Keratinocyte (primary cell): ENCODE results near the gene TCF7L2. TPM values are rescaled to one million over a fixed set of nuclear protein-coding genes. Genes with fewer than 3 reads are reported as not detected.

Experiments used
- DNase-seq: peaks from one replicate; pipeline ENCODE4 v3.0.0-alpha.2; 2011; ENCODE audit warnings: low read depth, missing footprints, low spot score
- FAIRE-seq: peaks from 2 replicates; lab custom pipeline; 2011; peaks lifted over from hg19 to GRCh38; lab: Jason Lieb, UNC
- H2AFZ ChIP-seq: 2 replicates; pipeline ENCODE4 v1.6.0; 2012; ENCODE audit warnings: low read length, control low read depth, inconsistent platforms; ENCODE audit not compliant: control insufficient read depth
- H3K27ac ChIP-seq: 2 replicates; pipeline ENCODE4 v1.5.1; 2011; ENCODE audit warnings: low read length; ENCODE audit not compliant: control insufficient read depth, insufficient read depth
- H3K27me3 ChIP-seq: 3 replicates; pipeline ENCODE4 v1.6.0; 2011; ENCODE audit warnings: low read length; ENCODE audit not compliant: control insufficient read depth, insufficient read depth; ENCODE audit errors: extremely low read depth
- H3K36me3 ChIP-seq, 2 experiments: 2 replicates in 1 of 2; 3 replicates in 1 of 2; pipeline ENCODE4 v1.5.1; 2011; ENCODE audit warnings: low read length in 2 of 2, mild to moderate bottlenecking in 1 of 2; ENCODE audit not compliant: control insufficient read depth in 2 of 2, insufficient read depth in 2 of 2; ENCODE audit errors: extremely low read depth in 1 of 2
- H3K4me1 ChIP-seq: 3 replicates; pipeline ENCODE4 v1.5.1; 2011; ENCODE audit warnings: low read length; ENCODE audit not compliant: control insufficient read depth, insufficient read depth; ENCODE audit errors: extremely low read depth
- H3K4me2 ChIP-seq: 3 replicates; pipeline ENCODE4 v1.6.0; 2011; ENCODE audit warnings: low read depth, low read length; ENCODE audit not compliant: control insufficient read depth, insufficient read depth; ENCODE audit errors: extremely low read depth
- H3K4me3 ChIP-seq, 3 experiments: fragments of 200-600 bp in 1 of 3; sonication (generic) in 1 of 3; 2 replicates in 2 of 3; 3 replicates in 1 of 3; pipeline ENCODE4 v1.5.1; 2011 to 2016; ENCODE audit warnings: low read length in 3 of 3, mild to moderate bottlenecking in 3 of 3, control low read depth in 2 of 3, inconsistent platforms in 1 of 3, low read depth in 1 of 3, mixed read lengths in 1 of 3, mixed run types in 1 of 3, moderate library complexity in 1 of 3; ENCODE audit not compliant: control insufficient read depth in 2 of 3, insufficient read depth in 2 of 3; ENCODE audit errors: extremely low read depth in 1 of 3
- H3K79me2 ChIP-seq: 2 replicates; pipeline ENCODE4 v1.6.0; 2012; ENCODE audit warnings: low read length; ENCODE audit not compliant: control insufficient read depth, insufficient read depth
- H3K9ac ChIP-seq: 3 replicates; pipeline ENCODE4 v1.6.0; 2011; ENCODE audit warnings: low read length; ENCODE audit not compliant: control insufficient read depth, insufficient read depth; ENCODE audit errors: extremely low read depth
- H3K9me1 ChIP-seq: 3 replicates; pipeline ENCODE4 v1.6.0; 2011; ENCODE audit warnings: low read length; ENCODE audit not compliant: control insufficient read depth, insufficient read depth; ENCODE audit errors: extremely low read depth
- H3K9me3 ChIP-seq: 2 replicates; pipeline ENCODE4 v1.5.1; 2012; ENCODE audit warnings: low read depth, low read length; ENCODE audit not compliant: control insufficient read depth
- H4K20me1 ChIP-seq: 3 replicates; pipeline ENCODE4 v1.6.0; 2011; ENCODE audit warnings: low read length; ENCODE audit not compliant: control insufficient read depth, insufficient read depth; ENCODE audit errors: extremely low read depth
- EZH2 ChIP-seq: IDR thresholded peaks from one replicate; pipeline ENCODE4 v1.6.1; 2012; ENCODE audit warnings: inconsistent platforms, mild to moderate bottlenecking, low read length, moderate library complexity
- dilution Hi-C: fragments of 300-500 bp; cut with MboI; formaldehyde crosslinking; loops from one replicate; pipeline ENCODE4 v1.7.0; 2020; ENCODE audit warnings: low sequenced_read_pairs; ENCODE audit not compliant: extremely low pct_ligation_motif_present
- polyA plus RNA-seq, 5 experiments: library from polyadenylated mRNA; depleted of rRNA in 3 of 5; stranded (reverse) in 3 of 5; stranded (forward) in 1 of 5; unstranded in 1 of 5; fragments of >200 nt; gene quantifications; 1 replicate in 1 of 5; 2 replicates in 3 of 5; 3 replicates in 1 of 5; pipeline versions ENCODE4 v1.2.1 to v1.2.3, GENCODE V29; 2011 to 2012; ENCODE audit warnings: missing spikeins in 2 of 5, low read depth in 1 of 5, low replicate concordance in 1 of 5
- TF ChIP-seq, protein P1 (sequence below), 3 experiments: IDR thresholded peaks in 1 of 3; conservative IDR thresholded peaks in 1 of 3; optimal IDR thresholded peaks in 1 of 3; 2 replicates in 2 of 3; 3 replicates in 1 of 3; pipeline versions ENCODE3 to v1.5.1; 2011; ENCODE audit warnings: low read length in 3 of 3, mild to moderate bottlenecking in 3 of 3, moderate library complexity in 2 of 3, control low read depth in 1 of 3, inconsistent platforms in 1 of 3; ENCODE audit not compliant: insufficient read depth in 2 of 3; ENCODE audit errors: extremely low read depth in 1 of 3

The TCF7L2 gene
- polyA plus RNA-seq, 1 donor (not counting 4 experiments of a cell fraction or from before 2014, with no cell fraction given), result 2.5 TPM

- Histone ChIP-seq H3K9me3 (no peaks in the 10 kb centered on the region), H3K27me3 (no peaks in the 10 kb centered on the region), H3K4me2 (no peak overlapping the region), H4K20me1 (no peaks in the 10 kb centered on the region), H3K9me1 (no peaks in the 10 kb centered on the region), H3K36me3 (no peaks in the 10 kb centered on the region), H3K4me1 (no peaks in the 10 kb centered on the region), H3K9ac (no peak overlapping the region), H2AFZ (no peak overlapping the region), H3K79me2 (no peaks in the 10 kb centered on the region), H3K4me3 (no peak overlapping the region), H3K27ac (no peak overlapping the region)
- TF ChIP-seq, protein P1, sequence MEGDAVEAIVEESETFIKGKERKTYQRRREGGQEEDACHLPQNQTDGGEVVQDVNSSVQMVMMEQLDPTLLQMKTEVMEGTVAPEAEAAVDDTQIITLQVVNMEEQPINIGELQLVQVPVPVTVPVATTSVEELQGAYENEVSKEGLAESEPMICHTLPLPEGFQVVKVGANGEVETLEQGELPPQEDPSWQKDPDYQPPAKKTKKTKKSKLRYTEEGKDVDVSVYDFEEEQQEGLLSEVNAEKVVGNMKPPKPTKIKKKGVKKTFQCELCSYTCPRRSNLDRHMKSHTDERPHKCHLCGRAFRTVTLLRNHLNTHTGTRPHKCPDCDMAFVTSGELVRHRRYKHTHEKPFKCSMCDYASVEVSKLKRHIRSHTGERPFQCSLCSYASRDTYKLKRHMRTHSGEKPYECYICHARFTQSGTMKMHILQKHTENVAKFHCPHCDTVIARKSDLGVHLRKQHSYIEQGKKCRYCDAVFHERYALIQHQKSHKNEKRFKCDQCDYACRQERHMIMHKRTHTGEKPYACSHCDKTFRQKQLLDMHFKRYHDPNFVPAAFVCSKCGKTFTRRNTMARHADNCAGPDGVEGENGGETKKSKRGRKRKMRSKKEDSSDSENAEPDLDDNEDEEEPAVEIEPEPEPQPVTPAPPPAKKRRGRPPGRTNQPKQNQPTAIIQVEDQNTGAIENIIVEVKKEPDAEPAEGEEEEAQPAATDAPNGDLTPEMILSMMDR (optimal IDR thresholded peaks at IDR 0.05 in 1 of 3, IDR thresholded peaks at IDR 0.05 in 1 of 3, conservative IDR thresholded peaks at IDR 0.05 in 1 of 3; ENCODE audit: extremely low read depth in 1 of 3, insufficient read depth in 2 of 3, low read length in 3 of 3), result no peak
- TF ChIP-seq EZH2, result no peak
- dilution Hi-C loops, result no loop called here
- DNase-seq, result no peak
- no peak for FAIRE-seq
These were observed 88.9 kb downstream of the TCF7L2 start for GRCh38 chr10:113038985-113039384.

DNA sequence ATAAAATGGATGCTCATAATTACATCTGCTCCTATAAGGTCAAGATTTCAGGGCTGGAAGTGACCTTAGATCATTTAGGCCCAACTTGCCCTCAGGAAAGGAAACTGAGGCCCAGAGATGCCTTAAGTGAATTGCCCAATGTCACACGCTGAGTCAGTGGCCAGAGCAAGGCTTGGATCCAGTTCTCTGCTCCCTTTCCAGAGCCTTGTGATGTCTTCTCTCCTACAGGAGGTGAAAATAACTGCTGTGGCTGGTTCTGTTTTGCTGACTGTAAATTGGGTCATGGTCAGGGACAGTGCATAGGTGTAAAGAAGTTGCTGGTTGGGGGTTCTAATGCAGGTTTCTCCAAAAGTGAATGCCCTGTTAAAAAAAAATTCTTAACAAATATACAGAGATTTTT is 91.3 kb downstream of the TCF7L2 start:
- dilution Hi-C loops, result no loop called here
- H4K20me1 ChIP-seq, result no peaks in the 10 kb centered on the region
- H3K4me1 ChIP-seq, result peaks cover 11% of the 10 kb centered on the region
- no peaks in the 10 kb centered on the region for H3K79me2 ChIP-seq
- H3K9ac ChIP-seq, result no peak overlapping the region
- no peak overlapping the region for H3K27ac ChIP-seq
- DNase-seq (no peak), FAIRE-seq (no peak)
- no peaks in the 10 kb centered on the region for H3K27me3 ChIP-seq
- no peak overlapping the region for H3K4me2 ChIP-seq
- TF ChIP-seq EZH2, result no peak
- TF ChIP-seq, protein P1 (optimal IDR thresholded peaks at IDR 0.05 in 1 of 3, IDR thresholded peaks at IDR 0.05 in 1 of 3, conservative IDR thresholded peaks at IDR 0.05 in 1 of 3; ENCODE audit: extremely low read depth in 1 of 3, insufficient read depth in 2 of 3, low read length in 3 of 3), result no peak
- H2AFZ ChIP-seq, result no peak overlapping the region
- no peaks in the 10 kb centered on the region for H3K9me1 ChIP-seq
- H3K36me3 ChIP-seq, result no peaks in the 10 kb centered on the region
- H3K4me3 ChIP-seq, result no peak overlapping the region
- no peaks in the 10 kb centered on the region for H3K9me3 ChIP-seq
